Spinal cord (tissue), 10 donors: ENCODE results near the gene A4GALT. TPM values are rescaled to one million over a fixed set of nuclear protein-coding genes. Genes with fewer than 3 reads are reported as not detected.

ENCODE experiments used
- DNase-seq, 6 donors: peaks; one replicate each; pipeline versions ENCODE4 v3.0.0 to v3.0.0-alpha.2; 2013 to 2015; ENCODE audit warnings: low spot score in 6 of 6, low read depth in 4 of 6
- H3K27ac ChIP-seq: one replicate; pipeline ENCODE4 v1.5.1; 2013; ENCODE audit warnings: low read depth, low read length, control low read depth
- H3K27me3 ChIP-seq: one replicate; pipeline ENCODE4 v1.6.1; 2013; ENCODE audit warnings: low read length; ENCODE audit not compliant: control insufficient read depth, insufficient read depth
- H3K36me3 ChIP-seq: one replicate; pipeline ENCODE4 v1.6.1; 2013; ENCODE audit warnings: low read length; ENCODE audit not compliant: control insufficient read depth, insufficient read depth
- H3K4me1 ChIP-seq: one replicate; pipeline ENCODE4 v1.6.1; 2013; ENCODE audit warnings: low read length; ENCODE audit not compliant: control insufficient read depth, insufficient read depth
- H3K4me3 ChIP-seq: one replicate; pipeline ENCODE4 v1.5.1; 2013; ENCODE audit warnings: low read depth, low read length, control low read depth
- H3K9me3 ChIP-seq: one replicate; pipeline ENCODE4 v1.6.1; 2013; ENCODE audit warnings: low read length; ENCODE audit not compliant: control insufficient read depth, insufficient read depth
- WGBS: methylation state at CpG from one replicate; pipeline ENCODE4 v1.1.5; 2013; ENCODE audit warnings: missing lambda C conversion rate; ENCODE audit not compliant: insufficient coverage; 5-methylcytosine and 5-hydroxymethylcytosine counted together
- polyA plus RNA-seq, 2 donors: library from polyadenylated mRNA; unstranded; fragments of 120-200 nt; gene quantifications; one replicate each; pipeline ENCODE4 v1.2.1, GENCODE V29; 2013; ENCODE audit not compliant: insufficient read length in 2 of 2
- small RNA-seq: library from RNA; depleted of rRNA; stranded (forward); fragments of <200 nt; gene quantifications from one replicate; pipeline ENCODE3, GENCODE V24; 2014; ENCODE audit warnings: low replicate concordance
- total RNA-seq, 2 donors: library from RNA; depleted of rRNA in 1 of 2; stranded (reverse); fragments of 120-200 nt in 1 of 2; fragments of >200 nt in 1 of 2; gene quantifications; one replicate each; pipeline versions ENCODE4 v1.2.3 to v1.2.4, GENCODE V29; 2013 to 2014
- donor health status: healthy.

A4GALT gene
- total and polyA plus RNA-seq, 4 donors, result 4.5 to 14.6 (median 6.5) TPM

GRCh38 chr22:42645938-42646568 lies 74.6 kb downstream of the A4GALT start:
- 80% methylated on average over 12 of the region's 13 CpGs for WGBS
- no peak for DNase-seq
- Histone ChIP-seq H3K4me1 (peaks cover 67% of the 10 kb centered on the region), H3K27me3 (no peaks in the 10 kb centered on the region), H3K36me3 (peaks cover 38% of the 10 kb centered on the region), H3K9me3 (no peaks in the 10 kb centered on the region), H3K27ac (no peak overlapping the region), H3K4me3 (no peak overlapping the region)

DNA sequence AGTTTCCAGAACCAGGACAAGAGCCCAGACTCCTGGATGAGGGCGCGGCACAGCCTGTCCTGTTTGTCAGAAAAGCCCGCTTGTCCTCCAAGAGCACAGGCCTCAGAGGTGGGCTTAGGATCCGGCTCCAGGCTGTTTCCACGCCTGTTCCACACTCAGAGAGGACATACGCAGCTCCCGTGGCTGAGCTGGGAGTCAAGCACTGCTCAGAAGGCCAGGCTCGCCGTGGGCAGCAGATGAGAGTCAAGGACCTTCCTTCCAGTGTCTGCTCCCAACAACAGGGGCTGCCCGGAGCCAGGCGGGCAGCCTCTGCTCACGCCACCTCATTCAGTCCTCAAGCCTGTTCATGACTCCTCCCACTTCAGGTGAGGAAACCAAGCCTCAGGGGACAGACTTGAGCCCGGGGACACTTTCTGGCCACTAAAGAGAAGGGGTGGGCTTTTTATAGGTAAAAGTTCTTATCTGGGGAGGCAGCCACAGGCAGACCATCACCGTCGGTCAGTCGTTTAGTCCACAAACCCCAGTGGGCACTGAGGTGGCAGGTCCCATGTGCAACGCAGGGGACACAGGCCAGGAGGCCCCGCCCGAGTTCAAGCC lies 75.2 kb downstream of the A4GALT start:
- H3K36me3 ChIP-seq, result peaks cover 38% of the 10 kb centered on the region
- WGBS, result 70% methylated on average over 17 of the region's 19 CpGs
- no peaks in the 10 kb centered on the region for H3K27me3 ChIP-seq
- peaks cover 67% of the 10 kb centered on the region for H3K4me1 ChIP-seq
- H3K4me3 ChIP-seq, result no peak overlapping the region
- no peak for DNase-seq
- peak overlapping the region; percentile 71 for H3K27ac ChIP-seq
- H3K9me3 ChIP-seq, result no peaks in the 10 kb centered on the region

GRCh38 chr22:42644422-42645340 lies 76.0 kb downstream of the A4GALT start:
- Histone ChIP-seq H3K27ac (peak overlapping the region; percentile 71), H3K27me3 (no peaks in the 10 kb centered on the region), H3K36me3 (peaks cover 38% of the 10 kb centered on the region), H3K4me3 (no peak overlapping the region), H3K4me1 (peaks cover 62% of the 10 kb centered on the region), H3K9me3 (no peaks in the 10 kb centered on the region)
- DNase-seq, result peak in 1 of 6 donors; percentile 54
- 45% methylated on average over 8 of the region's 22 CpGs for WGBS

DNA sequence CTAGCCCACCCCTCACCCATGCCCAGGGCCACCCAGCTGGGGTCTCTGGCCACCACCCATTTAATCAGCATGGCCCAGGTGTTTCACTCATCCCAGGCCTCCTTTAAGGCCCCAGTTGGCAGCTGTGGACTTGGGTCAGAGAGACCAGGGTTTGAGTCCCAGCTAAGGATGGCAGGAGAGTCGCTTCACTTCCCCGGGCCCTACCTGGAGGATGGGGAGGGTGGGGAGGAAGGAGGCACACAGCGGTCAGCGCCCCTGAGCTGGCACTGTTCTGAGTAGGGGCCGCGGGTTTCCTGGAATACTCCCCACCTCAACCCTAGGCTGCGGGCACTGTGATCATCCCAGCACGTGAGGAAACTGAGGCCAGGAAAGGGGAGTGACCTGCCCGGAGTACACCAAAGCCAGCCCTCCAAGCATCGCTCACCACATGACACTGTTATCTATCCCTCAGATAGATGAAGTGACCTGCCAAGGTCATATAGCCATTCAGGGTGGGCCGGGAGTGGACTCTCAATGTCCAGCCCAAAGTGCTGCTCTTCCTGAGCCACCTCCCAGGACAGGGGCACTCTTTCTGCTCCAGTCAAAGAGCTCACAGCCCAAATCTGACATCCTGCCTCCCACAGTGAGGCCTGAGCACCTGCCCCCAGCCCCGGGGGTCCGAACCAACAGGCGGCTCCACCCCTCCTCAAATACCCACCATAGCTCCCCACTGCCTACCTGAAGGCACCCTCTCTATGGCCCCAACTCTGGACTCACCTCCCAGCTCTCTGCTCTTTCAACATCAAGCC lies 76.8 kb downstream of the A4GALT start:
- peaks cover 59% of the 10 kb centered on the region for H3K4me1 ChIP-seq
- DNase-seq, result no peak
- H3K36me3 ChIP-seq, result peaks cover 38% of the 10 kb centered on the region
- H3K9me3 ChIP-seq, result no peaks in the 10 kb centered on the region
- peak overlapping the region; percentile 71 for H3K27ac ChIP-seq
- no peaks in the 10 kb centered on the region for H3K27me3 ChIP-seq
- H3K4me3 ChIP-seq, result no peak overlapping the region
- 91% methylated on average over 7 of the region's 14 CpGs for WGBS

- no peak overlapping the region for H3K27ac ChIP-seq
- H3K36me3 ChIP-seq, result peaks cover 35% of the 10 kb centered on the region
- 76% methylated on average over 8 of the region's 12 CpGs for WGBS
- H3K4me3 ChIP-seq, result no peak overlapping the region
- peaks cover 51% of the 10 kb centered on the region for H3K4me1 ChIP-seq
- DNase-seq, result no peak
- H3K9me3 ChIP-seq, result no peaks in the 10 kb centered on the region
- no peaks in the 10 kb centered on the region for H3K27me3 ChIP-seq
Observed at GRCh38 chr22:42642806-42643633, 77.7 kb downstream of the A4GALT start.

Small RNAs within 50 kb of the gene (small RNA-seq; reads per million reads assigned to genes)
- not detected for gene RF00019

Other genes starting within 250 kb of the A4GALT start
- gene RRP7A, start 201.1 kb downstream of the A4GALT start, total RNA-seq, result 10 to 100 TPM; 15.7 to 46.4 TPM
- 10 to 100 TPM; 27.8 to 37.5 TPM for gene RRP7A, start 201.1 kb downstream of the A4GALT start, polyA plus RNA-seq
- 1 to 10 TPM; 2.7 to 4.7 TPM for gene SERHL2, start 166.9 kb downstream of the A4GALT start, total RNA-seq
- 10 to 100 TPM in 1 of 2 donors, 1 to 10 TPM in 1; 4.3 to 12.3 TPM for gene SERHL2, start 166.9 kb downstream of the A4GALT start, polyA plus RNA-seq
- gene POLDIP3, start 106.0 kb downstream of the A4GALT start, total RNA-seq, result 10 to 100 TPM; 29.2 to 55.0 TPM
- gene POLDIP3, start 106.0 kb downstream of the A4GALT start, polyA plus RNA-seq, result 10 to 100 TPM; 90.8 to 92.6 TPM
- under 1 TPM in 1 of 2 donors, not detected in 1; 0.39 TPM for gene ATP5MGL, start 80.3 kb downstream of the A4GALT start, total RNA-seq
- gene ATP5MGL, start 80.3 kb downstream of the A4GALT start, polyA plus RNA-seq, result under 1 TPM in 1 of 2 donors, not detected in 1; 0.32 TPM
- gene CYB5R3, start 71.5 kb downstream of the A4GALT start, total RNA-seq, result 10 to 100 TPM; 30.1 to 83.7 TPM
- gene CYB5R3, start 71.5 kb downstream of the A4GALT start, polyA plus RNA-seq, result 100 to 1,000 TPM; 172 to 184 TPM
- 10 to 100 TPM; 39.4 to 41.0 TPM for gene ARFGAP3, start 136.4 kb upstream of the A4GALT start, total RNA-seq
- 10 to 100 TPM; 37.0 TPM for gene ARFGAP3, start 136.4 kb upstream of the A4GALT start, polyA plus RNA-seq